NCI-H128 (cell line): ENCODE data around the gene TENM4.
"Not testable (repeated sequence)": the region's sequence is repeated elsewhere in the genome, so short reads cannot be mapped to it uniquely, and the experiment has no call there.

ENCODE experiments used
- DNase-seq: peaks from one replicate; lab custom pipeline; 2025; ENCODE audit not compliant: unreplicated experiment; lab: John Stamatoyannopoulos, UW

Gene TENM4

GRCh38 chr11:79258576-79258975 is 182.3 kb downstream of the TENM4 start:
- no peak for DNase-seq

GRCh38 chr11:79255965-79256364 is 184.9 kb downstream of the TENM4 start:
- DNase-seq: no peak

- no peak for DNase-seq
Observed at GRCh38 chr11:79253280-79253679, 187.6 kb downstream of the TENM4 start.

- no peak for DNase-seq
Observed at GRCh38 chr11:79249295-79249993, 191.4 kb downstream of the TENM4 start.

GRCh38 chr11:79244798-79245197 is 196.0 kb downstream of the TENM4 start:
- DNase-seq: no peak

GRCh38 chr11:79244241-79244772 is 196.5 kb downstream of the TENM4 start:
- no peak for DNase-seq

- no peak for DNase-seq
Observed at GRCh38 chr11:79243422-79244210, 197.2 kb downstream of the TENM4 start.

- no peak for DNase-seq
Observed at GRCh38 chr11:79242616-79243015, 198.2 kb downstream of the TENM4 start.

- DNase-seq: no peak
Observed at GRCh38 chr11:79241852-79242241, 199.0 kb downstream of the TENM4 start.

GRCh38 chr11:79241205-79241851 is 199.5 kb downstream of the TENM4 start:
- DNase-seq: no peak

GRCh38 chr11:79237703-79238102 is 203.1 kb downstream of the TENM4 start:
- DNase-seq: no peak

- DNase-seq: no peak
Observed at GRCh38 chr11:79237091-79237490, 203.7 kb downstream of the TENM4 start.

GRCh38 chr11:79236541-79236971 is 204.3 kb downstream of the TENM4 start:
- no peak for DNase-seq

- DNase-seq: no peak
Observed at GRCh38 chr11:79235696-79236095, 205.1 kb downstream of the TENM4 start.

GRCh38 chr11:79232346-79232745 is 208.5 kb downstream of the TENM4 start:
- no peak for DNase-seq

GRCh38 chr11:79229047-79229446 is 211.8 kb downstream of the TENM4 start:
- no peak for DNase-seq

- DNase-seq: no peak
Observed at GRCh38 chr11:79227767-79228755, 212.8 kb downstream of the TENM4 start.

- DNase-seq: no peak
Observed at GRCh38 chr11:79227308-79227707, 213.5 kb downstream of the TENM4 start.

- no peak for DNase-seq
Observed at GRCh38 chr11:79226126-79226525, 214.7 kb downstream of the TENM4 start.

GRCh38 chr11:79222163-79222562 is 218.7 kb downstream of the TENM4 start:
- DNase-seq: not testable (repeated sequence)
